Neural cell (in vitro differentiated cells): ENCODE measurements around the gene ATP1B1.

Source experiments
- CTCF ChIP-seq: fragments of 450-650 bp; IDR thresholded peaks from 2 replicates; pipeline ENCODE4 v1.5.1; 2014; ENCODE audit warnings: antibody characterized with exemption, mild to moderate bottlenecking, moderate library complexity; ENCODE audit not compliant: poor library complexity, severe bottlenecking
- POLR2AphosphoS5 ChIP-seq: IDR thresholded peaks from 2 replicates; pipeline ENCODE4 v1.6.1; 2012
- RAD21 ChIP-seq: fragments of 450-650 bp; conservative IDR thresholded peaks from 2 replicates; pipeline ENCODE4 v1.6.1; 2014; ENCODE audit warnings: antibody characterized with exemption, mild to moderate bottlenecking, moderate library complexity
- TAF1 ChIP-seq: IDR thresholded peaks from 2 replicates; pipeline ENCODE4 v1.6.1; 2012; ENCODE audit warnings: low read depth
- TF ChIP-seq, protein P1 (sequence below): IDR thresholded peaks from 2 replicates; pipeline ENCODE4 v1.6.1; 2012; ENCODE audit warnings: borderline replicate concordance

DNA sequence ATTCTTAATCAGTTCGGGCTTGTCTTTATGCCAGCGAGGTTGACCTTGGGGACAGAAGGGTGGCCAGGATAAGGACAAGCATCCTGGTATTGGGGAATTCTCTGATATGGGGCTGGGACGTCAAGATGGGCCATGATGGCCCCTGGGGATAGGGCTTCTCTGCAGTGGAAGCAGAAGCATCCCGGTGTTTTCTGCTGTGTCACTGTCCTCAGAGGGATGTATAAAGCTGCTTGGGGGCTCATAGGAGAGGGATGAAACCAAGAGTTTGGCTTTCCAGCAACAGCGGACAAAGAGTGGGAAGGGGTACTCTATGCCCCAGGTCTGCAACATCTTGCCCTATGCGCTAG is 1.4 kb upstream of the ATP1B1 start:
- TF ChIP-seq, protein P1, sequence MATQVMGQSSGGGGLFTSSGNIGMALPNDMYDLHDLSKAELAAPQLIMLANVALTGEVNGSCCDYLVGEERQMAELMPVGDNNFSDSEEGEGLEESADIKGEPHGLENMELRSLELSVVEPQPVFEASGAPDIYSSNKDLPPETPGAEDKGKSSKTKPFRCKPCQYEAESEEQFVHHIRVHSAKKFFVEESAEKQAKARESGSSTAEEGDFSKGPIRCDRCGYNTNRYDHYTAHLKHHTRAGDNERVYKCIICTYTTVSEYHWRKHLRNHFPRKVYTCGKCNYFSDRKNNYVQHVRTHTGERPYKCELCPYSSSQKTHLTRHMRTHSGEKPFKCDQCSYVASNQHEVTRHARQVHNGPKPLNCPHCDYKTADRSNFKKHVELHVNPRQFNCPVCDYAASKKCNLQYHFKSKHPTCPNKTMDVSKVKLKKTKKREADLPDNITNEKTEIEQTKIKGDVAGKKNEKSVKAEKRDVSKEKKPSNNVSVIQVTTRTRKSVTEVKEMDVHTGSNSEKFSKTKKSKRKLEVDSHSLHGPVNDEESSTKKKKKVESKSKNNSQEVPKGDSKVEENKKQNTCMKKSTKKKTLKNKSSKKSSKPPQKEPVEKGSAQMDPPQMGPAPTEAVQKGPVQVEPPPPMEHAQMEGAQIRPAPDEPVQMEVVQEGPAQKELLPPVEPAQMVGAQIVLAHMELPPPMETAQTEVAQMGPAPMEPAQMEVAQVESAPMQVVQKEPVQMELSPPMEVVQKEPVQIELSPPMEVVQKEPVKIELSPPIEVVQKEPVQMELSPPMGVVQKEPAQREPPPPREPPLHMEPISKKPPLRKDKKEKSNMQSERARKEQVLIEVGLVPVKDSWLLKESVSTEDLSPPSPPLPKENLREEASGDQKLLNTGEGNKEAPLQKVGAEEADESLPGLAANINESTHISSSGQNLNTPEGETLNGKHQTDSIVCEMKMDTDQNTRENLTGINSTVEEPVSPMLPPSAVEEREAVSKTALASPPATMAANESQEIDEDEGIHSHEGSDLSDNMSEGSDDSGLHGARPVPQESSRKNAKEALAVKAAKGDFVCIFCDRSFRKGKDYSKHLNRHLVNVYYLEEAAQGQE = no peak
- TF ChIP-seq CTCF (no peak), TAF1 (no peak), POLR2AphosphoS5 (no peak), RAD21 (no peak)
